Suprapubic skin (tissue), 4 donors: ENCODE measurements around the gene MYH8.

Experiments used
- POLR2A ChIP-seq, 2 donors: fragments of 450-650 bp; IDR thresholded peaks; one replicate each; pipeline ENCODE4 v1.6.1; 2017; ENCODE audit warnings: antibody characterized with exemption in 2 of 2, mild to moderate bottlenecking in 2 of 2, moderate library complexity in 2 of 2
- POLR2AphosphoS5 ChIP-seq, 3 donors: sonication (generic); formaldehyde crosslinking; IDR thresholded peaks; one replicate each; pipeline ENCODE4 v1.6.1; 2017; ENCODE audit warnings: antibody characterized with exemption in 3 of 3
- TF ChIP-seq, protein P1 (sequence below), 2 donors: fragments of 200-600 bp in 1 of 2; fragments of 450-650 bp in 1 of 2; sonication (generic) in 1 of 2; IDR thresholded peaks; one replicate each; pipeline ENCODE4 v1.5.1; 2016 to 2019; ENCODE audit warnings: antibody characterized with exemption in 2 of 2, mild to moderate bottlenecking in 1 of 2, moderate library complexity in 1 of 2

- TF ChIP-seq POLR2A (IDR thresholded peaks at IDR 0.05) (no peak), POLR2AphosphoS5 (IDR thresholded peaks at IDR 0.05) (no peak)
- TF ChIP-seq, protein P1, sequence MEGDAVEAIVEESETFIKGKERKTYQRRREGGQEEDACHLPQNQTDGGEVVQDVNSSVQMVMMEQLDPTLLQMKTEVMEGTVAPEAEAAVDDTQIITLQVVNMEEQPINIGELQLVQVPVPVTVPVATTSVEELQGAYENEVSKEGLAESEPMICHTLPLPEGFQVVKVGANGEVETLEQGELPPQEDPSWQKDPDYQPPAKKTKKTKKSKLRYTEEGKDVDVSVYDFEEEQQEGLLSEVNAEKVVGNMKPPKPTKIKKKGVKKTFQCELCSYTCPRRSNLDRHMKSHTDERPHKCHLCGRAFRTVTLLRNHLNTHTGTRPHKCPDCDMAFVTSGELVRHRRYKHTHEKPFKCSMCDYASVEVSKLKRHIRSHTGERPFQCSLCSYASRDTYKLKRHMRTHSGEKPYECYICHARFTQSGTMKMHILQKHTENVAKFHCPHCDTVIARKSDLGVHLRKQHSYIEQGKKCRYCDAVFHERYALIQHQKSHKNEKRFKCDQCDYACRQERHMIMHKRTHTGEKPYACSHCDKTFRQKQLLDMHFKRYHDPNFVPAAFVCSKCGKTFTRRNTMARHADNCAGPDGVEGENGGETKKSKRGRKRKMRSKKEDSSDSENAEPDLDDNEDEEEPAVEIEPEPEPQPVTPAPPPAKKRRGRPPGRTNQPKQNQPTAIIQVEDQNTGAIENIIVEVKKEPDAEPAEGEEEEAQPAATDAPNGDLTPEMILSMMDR (IDR thresholded peaks at IDR 0.05): no peak
Observed at GRCh38 chr17:10370016-10370608, 51.6 kb downstream of the MYH8 start.
